Epithelial cell of esophagus (primary cell): ENCODE data around the gene TMPRSS12.
"Not testable (repeated sequence)": the region's sequence is repeated elsewhere in the genome, so short reads cannot be mapped to it uniquely, and the experiment has no call there.

Experiments used
- DNase-seq: peaks from one replicate; pipeline ENCODE4 v3.0.0; 2010; ENCODE audit warnings: low read depth
- H3K4me3 ChIP-seq: 2 replicates; pipeline ENCODE4 v1.5.1; 2011; ENCODE audit warnings: mild to moderate bottlenecking, low read length, control low read depth
- TF ChIP-seq, protein P1 (sequence below): IDR thresholded peaks from 2 replicates; pipeline ENCODE4 v1.5.1; 2011; ENCODE audit warnings: low read depth, mild to moderate bottlenecking, low read length, control low read depth, inconsistent platforms; ENCODE audit not compliant: insufficient read depth; ENCODE audit errors: missing control alignments

Gene TMPRSS12

DNA sequence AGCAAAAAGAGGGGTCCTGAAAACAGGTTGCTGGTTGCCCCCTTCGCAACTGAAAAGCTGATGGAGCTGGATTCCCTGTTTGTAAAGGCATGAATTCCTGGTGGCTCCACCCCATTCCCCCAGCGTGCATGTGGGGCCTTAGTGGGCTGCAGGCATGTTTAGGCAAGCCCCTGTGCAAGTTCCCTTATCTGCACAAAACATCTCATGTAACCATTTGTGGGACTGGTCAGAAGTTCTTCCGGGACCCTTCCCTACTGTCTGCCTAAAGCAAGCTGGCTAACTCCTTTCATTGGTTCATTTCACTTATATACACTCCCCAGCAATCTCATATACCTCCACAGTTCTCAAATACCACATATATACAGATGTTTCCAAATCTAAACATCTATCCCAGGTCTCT, 85.7 kb downstream of the TMPRSS12 start:
- TF ChIP-seq, protein P1, sequence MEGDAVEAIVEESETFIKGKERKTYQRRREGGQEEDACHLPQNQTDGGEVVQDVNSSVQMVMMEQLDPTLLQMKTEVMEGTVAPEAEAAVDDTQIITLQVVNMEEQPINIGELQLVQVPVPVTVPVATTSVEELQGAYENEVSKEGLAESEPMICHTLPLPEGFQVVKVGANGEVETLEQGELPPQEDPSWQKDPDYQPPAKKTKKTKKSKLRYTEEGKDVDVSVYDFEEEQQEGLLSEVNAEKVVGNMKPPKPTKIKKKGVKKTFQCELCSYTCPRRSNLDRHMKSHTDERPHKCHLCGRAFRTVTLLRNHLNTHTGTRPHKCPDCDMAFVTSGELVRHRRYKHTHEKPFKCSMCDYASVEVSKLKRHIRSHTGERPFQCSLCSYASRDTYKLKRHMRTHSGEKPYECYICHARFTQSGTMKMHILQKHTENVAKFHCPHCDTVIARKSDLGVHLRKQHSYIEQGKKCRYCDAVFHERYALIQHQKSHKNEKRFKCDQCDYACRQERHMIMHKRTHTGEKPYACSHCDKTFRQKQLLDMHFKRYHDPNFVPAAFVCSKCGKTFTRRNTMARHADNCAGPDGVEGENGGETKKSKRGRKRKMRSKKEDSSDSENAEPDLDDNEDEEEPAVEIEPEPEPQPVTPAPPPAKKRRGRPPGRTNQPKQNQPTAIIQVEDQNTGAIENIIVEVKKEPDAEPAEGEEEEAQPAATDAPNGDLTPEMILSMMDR = no peak
- peak; percentile 54 for DNase-seq
- peak overlapping the region; percentile 7 for H3K4me3 ChIP-seq

DNA sequence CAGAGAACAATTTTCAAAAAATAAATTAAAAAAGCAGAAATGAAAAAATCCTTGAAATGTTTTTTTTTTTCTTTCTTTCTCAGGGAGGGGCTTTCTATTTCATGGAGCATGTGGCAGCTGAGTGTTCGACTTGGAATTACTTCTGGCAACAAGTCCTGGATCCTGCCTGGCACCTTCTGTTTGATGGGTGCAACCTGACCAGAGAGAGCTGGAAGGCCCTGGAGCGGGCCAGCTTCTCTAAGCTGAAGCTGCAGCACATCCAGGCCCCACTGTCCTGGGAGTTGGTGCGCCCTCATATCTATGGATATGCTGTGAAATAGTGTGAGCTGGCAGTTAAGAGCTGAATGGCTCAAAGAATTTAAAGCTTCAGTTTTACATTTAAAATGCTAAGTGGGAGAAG, 87.1 kb downstream of the TMPRSS12 start:
- DNase-seq = no peak
- no peak overlapping the region for H3K4me3 ChIP-seq
- TF ChIP-seq, protein P1 = no peak

DNA sequence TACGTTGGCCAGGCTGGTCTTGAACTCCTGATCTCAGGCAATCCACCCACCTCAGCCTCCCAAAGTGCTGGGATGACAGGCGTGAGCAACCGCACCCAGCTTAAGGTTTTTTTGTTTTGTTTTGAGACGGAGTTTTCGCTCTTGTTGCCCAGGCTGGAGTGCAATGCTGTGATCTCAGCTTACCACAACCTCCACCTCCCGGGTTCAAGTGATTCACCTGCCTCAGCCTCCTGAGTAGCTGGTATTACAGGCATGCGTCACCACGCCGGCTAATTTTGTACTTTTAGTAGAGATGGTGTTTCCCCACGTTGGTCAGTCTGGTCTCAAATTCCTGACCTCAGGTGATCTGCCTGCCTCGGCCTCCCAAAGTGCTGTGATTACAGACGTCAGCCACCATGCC, 87.8 kb downstream of the TMPRSS12 start:
- DNase-seq, H3K4me3 ChIP-seq: not testable (repeated sequence)

DNA sequence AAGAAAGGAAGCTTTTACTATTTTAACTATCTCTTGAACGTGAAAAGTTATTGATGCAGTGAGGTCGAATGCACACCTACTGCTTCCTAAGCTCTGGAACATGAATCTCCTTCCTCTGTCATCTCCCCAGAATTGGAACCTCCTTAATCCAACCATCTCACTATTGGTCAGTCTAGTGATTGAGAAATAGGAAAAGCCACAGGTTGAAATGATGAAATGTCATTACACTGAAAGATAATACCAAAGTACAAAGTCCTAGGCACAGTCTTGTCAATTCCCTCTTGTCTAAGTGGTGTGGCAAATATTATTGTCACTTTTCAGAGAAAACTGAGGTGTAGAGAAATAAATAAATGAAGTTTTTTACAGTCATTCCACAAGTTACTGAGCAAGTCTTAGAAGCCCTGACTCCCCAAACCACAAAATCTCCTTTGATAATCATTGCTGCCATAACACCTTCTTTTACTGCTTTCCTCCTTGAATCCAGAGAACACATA, 90.1 kb downstream of the TMPRSS12 start:
- no peak overlapping the region for H3K4me3 ChIP-seq
- no peak for DNase-seq

DNA sequence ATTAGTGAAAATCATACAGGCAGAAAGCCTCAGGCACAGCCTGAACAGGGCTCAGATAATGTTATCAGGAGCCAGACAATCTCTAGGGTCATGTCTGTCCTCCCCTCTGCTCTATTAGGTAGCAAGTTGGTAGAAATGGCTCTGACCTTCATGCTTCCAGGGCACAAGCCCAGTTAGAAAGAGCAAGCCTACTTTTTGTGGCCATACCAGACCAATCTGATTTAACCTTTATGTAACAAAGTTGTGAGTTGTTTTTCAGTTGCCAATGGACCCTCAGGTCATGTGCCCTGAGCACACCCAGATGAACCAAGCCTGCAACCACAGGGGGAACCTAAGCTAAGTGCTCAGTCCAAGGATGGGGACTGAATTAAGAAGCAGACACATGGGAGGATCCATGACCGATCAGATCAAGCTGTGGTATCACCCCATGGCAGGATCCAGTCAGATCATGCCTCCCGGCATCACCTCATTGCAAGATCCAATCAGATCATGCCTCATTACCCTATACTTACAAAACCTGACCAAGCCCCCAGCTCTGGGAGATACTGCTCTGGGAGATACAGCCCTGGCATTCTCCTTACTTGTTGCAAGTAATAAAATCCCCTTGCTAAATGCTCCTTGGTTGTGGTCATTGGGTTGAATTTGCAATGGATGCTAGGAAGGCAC, 90.9 kb downstream of the TMPRSS12 start:
- H3K4me3 ChIP-seq = no peak overlapping the region
- peak; percentile 25 for DNase-seq
- TF ChIP-seq, protein P1 = no peak

More for the DNA sequence above, 90.1 kb downstream of the TMPRSS12 start:
- TF ChIP-seq, protein P1 = no peak

DNA sequence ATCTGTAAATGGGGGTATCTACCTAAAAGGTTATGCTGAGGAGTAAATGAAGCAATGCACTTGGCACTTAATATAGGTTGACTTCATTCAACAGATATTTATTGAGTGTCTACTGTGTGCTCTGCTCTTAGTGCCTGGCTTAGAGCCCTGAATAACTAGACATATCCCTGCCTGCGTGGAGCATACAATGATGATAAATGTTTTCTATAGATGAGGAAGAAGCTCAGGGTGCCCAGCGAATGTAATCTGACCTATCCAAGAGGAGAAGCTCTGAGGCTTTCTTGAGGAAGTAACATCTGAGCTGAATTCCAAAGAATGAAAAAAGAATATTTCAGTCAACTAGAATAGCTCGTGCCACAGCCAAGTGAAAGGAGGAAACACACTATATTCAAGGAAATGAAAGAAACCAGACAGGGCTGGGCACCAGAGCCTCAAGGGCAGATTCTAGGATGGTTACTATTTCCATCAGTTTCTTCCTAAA, 91.7 kb downstream of the TMPRSS12 start:
- TF ChIP-seq, protein P1 = no peak
- H3K4me3 ChIP-seq = no peak overlapping the region
- DNase-seq = peak; percentile 30

DNA sequence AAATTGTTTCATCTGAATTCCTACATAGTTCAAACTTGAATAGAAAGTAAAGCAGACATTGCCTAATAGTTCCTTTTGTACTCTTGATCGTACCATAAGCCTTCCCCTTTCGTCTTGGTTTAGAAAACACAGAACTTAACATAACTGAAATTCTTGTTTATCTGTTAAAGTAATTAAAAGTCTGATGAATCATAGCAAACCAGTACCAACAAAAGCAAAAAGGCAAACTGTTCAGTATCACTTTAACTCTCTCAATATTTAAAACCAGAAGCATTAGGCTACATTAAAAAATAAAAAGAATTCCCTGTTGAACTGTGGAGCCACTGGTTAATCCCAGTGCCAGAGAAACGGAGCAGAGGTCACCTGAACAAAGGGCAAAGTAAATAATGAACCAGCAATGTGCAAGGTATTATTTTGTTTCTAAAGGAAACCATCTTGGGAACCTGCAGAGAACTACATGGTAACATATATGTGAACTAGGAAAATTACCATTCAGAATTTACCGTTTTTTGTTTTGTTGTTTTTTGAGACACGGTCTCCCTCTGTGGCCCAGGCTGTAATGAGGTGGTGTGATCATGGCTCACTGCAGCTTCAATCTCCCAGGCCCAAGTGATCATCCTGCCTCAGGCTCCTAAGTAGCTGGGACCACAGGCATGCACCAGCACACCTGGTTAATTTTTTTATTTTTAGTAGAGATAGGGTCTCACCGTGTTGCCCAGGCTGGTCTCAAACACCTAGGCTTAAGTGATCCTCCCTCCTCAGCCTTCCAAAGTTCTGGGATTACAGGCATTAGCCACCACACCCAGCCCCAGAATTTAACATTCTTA, 92.5 kb downstream of the TMPRSS12 start:
- H3K4me3 ChIP-seq = no peak overlapping the region
- peak; percentile 36 for DNase-seq
- TF ChIP-seq, protein P1 = no peak
